Activated CD8-positive, alpha-beta memory T cell treated with anti-CD3 and anti-CD28 coated beads, Interleukin-2, amount 50 U/mL, for 1 hour (primary cell): ENCODE results near the gene NOTCH4.
A peak's percentile ranks its signal among the peaks of the same experiment; 100 is the strongest.

Experiments
- DNase-seq: peaks from one replicate; pipeline ENCODE4 v3.0.0-alpha.2; 2020; ENCODE audit errors: extremely low read depth

Gene NOTCH4

GRCh38 chr6:32166411-32167061 is 57.3 kb downstream of the NOTCH4 start:
- DNase-seq: no peak

DNA sequence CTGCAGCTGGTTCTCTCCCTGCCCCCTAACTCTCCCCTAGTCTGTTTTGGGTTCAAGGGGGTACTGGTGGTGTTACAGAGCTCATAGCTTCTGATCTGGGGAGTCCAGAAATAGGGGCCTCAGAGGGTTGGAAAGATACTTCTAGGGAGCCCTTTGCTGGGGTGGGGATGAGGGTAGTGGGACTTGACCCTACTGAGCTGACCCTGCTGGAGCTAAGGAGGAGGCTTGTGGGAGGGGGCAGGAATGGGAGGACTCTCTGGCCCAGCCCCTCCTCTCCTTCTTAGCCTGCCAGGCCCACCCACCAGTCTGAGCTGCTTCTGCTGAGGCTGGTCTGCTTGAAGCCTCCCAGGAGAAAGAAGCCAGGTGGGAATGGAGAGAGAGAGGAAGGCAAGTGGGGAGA is 59.6 kb downstream of the NOTCH4 start, which contains the start of gene EGFL8:
EGFL8 (plus strand) TSS at position 301 of the 400 bp plus-strand sequence. CDS start 1,571 bp downstream, outside the sequence.
- DNase-seq: no peak

- DNase-seq: no peak
Observed at GRCh38 chr6:32163559-32164258, 60.2 kb downstream of the NOTCH4 start.

DNA sequence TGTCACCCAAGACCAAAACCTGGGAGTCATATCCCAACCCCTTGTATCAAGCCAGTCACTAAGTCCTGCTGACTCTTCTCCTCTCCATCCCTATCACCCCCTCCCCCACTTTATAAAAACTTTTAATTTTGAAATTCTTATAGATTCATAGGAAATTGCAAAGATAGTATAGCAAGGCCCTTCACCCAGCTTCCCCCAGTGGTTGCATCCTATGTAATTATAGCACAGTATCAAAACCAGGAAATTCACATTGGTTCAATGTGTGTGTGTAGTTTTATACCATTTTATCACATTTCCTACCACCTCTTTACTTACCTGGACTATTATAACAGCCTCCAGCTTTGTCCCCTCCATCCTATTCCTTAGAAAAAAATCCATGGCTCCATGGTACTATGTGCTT is 65.8 kb downstream of the NOTCH4 start:
- no peak for DNase-seq

DNA sequence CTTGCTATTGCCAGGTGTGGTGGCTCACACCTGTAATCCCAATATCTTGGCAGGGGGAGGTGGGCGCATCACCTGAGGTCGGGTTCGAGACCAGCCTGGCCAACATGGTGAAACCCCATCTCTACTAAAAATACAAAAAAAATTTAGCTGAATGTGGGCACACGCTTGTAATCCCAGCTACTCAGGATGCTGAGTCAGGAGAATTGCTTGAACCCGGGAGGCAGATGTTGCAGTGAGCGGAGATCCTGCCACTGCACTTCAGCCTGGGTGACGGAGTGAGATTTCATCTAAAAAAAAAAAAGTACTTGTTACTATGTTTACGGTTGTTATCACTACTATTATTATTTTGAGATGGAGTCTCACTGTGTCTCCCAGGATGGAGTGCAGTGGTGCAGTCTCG is 67.0 kb downstream of the NOTCH4 start:
- DNase-seq: no peak

- DNase-seq: no peak
Observed at GRCh38 chr6:32154514-32155161, 69.2 kb downstream of the NOTCH4 start.

- peak; percentile 62 for DNase-seq
Observed at GRCh38 chr6:32153564-32154513, 70.0 kb downstream of the NOTCH4 start, which contains the start of gene PPT2. TSS of gene PPT2 (plus strand) at chr6:32154141. CDS start at chr6:32154595, 454 bp downstream.

DNA sequence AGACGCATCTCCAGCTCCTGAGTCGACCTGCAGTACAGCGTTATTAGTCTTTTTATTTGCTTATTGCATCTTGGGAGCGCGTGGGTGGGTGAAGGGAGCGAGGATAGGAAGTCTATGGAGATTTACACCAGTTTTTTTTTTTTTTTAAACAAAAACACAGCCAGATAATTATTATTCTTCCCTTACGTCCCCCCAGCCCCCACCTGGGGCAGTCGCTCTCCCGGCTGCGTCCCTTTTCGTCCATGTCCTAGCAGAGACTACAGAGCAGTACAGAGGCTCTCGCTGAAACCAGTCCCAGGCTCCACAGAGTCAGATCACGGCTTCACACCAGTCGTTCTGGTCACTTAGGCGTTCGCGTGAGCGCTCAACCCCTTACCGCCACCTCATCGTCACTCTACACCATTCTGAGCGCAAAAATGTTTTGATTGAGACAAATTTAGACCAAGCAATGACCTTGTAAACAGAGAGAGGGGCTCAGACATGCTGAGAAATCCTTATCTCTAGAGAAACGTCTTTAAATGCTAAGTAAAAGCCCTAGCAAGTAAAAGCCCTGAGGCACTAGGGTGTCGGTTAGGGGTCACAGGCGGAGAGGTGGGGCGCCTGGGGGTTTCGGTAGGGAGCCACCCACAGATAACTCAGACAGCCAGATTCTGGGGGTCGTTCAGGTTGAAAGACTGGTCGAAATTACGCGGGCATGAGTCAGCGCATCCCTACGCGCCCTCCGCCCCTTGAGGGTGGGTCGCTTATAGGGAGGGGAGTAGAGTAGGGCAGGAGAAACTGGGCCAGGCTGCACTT is 70.9 kb downstream of the NOTCH4 start:
- DNase-seq: no peak

- DNase-seq: no peak
Observed at GRCh38 chr6:32151863-32152768, 71.8 kb downstream of the NOTCH4 start, which contains the start of gene PRRT1. TSS of gene PRRT1 (minus strand) at chr6:32151939. CDS start at chr6:32151827, 112 bp downstream.

DNA sequence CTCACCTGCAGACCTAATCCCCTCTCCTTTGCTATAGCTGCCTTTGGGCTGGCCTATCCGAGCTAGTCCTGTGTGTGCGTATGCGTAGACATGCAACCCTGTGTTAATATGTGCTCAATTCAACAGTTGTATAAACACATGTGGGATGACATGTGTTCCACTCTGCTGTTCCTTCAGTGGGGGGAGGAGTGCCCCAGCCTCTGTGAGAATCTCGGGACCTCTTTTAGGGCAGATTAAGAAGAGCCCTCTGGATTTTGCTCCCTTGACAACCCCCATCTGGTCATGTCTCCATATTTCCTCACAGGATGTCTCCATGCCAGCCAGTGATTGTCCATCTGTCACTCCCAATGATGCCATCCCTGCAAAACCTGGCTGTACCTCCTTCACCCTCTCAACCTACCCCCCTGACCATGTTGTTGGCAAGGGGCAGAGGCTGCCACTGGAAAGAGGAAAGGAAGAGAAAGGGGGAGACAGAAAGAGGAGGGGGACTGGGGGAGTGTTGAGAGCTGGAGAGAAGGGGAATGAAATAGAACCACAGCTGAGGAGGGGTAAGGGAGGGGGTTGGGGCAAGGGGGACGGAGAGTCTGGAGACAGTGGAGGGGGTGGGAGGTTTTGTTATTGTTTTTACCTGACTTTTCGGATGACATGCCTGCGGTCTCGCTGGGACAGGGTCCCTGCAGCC is 72.5 kb downstream of the NOTCH4 start:
- DNase-seq: no peak

GRCh38 chr6:32149932-32150870 is 73.7 kb downstream of the NOTCH4 start:
- DNase-seq: no peak

- DNase-seq: no peak
Observed at GRCh38 chr6:32149092-32149755, 74.6 kb downstream of the NOTCH4 start.

GRCh38 chr6:32148289-32149091 is 75.4 kb downstream of the NOTCH4 start:
- DNase-seq: no peak

- DNase-seq: no peak
Observed at GRCh38 chr6:32147401-32148132, 76.3 kb downstream of the NOTCH4 start.

DNA sequence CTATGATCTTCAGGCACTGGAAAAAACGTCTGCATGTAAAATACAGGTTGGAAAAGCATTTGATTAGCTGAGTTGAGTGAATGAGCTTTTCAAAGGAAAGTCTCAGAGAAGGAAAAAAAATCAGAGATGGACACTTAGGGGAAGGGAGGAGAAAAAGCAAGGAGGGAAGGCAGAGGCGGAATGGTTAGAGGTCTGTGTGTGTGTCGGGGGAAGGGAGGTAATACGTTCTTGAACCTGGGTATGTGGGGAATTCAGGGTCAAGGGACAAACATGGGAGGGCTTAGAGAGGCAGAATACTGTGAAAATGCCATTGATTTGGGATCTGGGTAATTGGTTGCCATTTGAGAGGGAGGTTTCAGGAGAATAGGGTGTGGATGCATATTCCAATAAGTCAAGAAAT is 77.2 kb downstream of the NOTCH4 start:
- no peak for DNase-seq

DNA sequence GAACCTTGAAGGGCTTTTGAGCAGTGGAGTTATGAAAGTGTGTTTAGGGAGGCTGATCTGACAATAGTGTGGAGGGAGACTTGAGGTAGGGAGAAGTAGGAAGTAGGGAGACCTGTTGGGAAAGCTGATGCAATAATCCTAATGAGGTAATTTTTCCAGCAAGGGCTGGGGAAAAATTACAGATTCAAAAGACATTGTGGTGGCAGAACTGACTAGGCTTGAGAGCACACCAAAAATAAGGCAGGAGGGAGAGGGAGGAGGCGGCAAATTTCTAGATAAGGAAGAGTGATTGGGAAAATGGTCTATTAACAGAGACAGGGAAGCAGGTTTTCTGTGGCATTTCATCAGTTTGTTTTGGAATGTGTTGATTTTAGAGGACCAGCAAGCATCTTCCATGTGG is 77.6 kb downstream of the NOTCH4 start:
- DNase-seq: no peak
